C4-2B (cell line): Measurements from ENCODE around the gene SCAMP3.

ENCODE experiments used
- H3K27ac ChIP-seq: fragments of 450-650 bp; 2 replicates; pipeline ENCODE4 v1.5.1; 2017
- ZFX ChIP-seq: fragments of 450-650 bp; IDR thresholded peaks from 2 replicates; pipeline ENCODE4 v1.6.1; 2017
- TF ChIP-seq, protein P1 (sequence below): fragments of 450-650 bp; conservative IDR thresholded peaks from 2 replicates; pipeline ENCODE4 v1.5.1; 2017; ENCODE audit warnings: mild to moderate bottlenecking

The SCAMP3 gene

DNA sequence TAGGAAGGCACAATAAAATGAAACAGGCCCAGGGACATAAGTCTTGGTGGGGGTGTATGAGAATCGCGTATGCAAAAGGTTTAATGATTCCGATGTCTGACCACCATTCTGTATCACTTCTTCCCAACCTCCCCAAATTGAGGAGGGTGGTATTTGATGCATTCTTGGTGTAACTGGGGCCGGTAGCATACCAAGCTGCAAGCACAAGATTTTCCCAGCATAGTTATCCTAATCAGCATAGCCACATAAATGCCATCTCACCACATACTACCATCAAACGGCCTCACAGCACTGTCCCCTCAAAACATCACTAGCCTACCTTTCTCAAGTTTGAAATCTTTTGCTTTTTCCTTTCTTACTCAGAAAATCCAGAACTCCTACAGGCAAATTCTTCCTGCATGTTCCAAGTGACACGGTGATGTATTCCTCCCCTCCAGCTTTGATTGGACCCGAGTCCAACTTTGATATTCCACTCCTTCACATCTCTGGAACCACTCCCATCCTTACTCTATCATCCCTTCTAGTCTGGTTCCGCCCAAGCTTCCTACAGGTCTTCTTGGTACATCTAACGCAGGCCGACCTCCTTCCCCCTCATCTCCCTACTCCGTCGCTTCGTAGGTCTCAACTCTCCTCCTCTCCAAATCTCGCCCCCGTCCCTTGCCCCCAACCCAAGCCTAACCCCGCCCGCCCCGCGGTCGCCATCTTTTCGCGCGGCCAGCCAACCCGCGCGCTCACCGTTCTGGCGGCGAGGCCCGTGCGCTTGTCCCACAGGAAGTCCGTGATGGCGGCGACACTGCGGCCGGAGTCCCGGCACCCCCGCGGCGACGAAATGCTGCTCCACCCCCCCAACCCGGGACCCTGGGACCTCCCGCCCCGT lies 10.5 kb upstream of the SCAMP3 start:
- TF ChIP-seq, protein P1, sequence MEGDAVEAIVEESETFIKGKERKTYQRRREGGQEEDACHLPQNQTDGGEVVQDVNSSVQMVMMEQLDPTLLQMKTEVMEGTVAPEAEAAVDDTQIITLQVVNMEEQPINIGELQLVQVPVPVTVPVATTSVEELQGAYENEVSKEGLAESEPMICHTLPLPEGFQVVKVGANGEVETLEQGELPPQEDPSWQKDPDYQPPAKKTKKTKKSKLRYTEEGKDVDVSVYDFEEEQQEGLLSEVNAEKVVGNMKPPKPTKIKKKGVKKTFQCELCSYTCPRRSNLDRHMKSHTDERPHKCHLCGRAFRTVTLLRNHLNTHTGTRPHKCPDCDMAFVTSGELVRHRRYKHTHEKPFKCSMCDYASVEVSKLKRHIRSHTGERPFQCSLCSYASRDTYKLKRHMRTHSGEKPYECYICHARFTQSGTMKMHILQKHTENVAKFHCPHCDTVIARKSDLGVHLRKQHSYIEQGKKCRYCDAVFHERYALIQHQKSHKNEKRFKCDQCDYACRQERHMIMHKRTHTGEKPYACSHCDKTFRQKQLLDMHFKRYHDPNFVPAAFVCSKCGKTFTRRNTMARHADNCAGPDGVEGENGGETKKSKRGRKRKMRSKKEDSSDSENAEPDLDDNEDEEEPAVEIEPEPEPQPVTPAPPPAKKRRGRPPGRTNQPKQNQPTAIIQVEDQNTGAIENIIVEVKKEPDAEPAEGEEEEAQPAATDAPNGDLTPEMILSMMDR, result no peak
- peak; percentile 62; the same call in 1 of the 2 replicates for TF ChIP-seq ZFX
- peak overlapping the region; percentile 97 for H3K27ac ChIP-seq

DNA sequence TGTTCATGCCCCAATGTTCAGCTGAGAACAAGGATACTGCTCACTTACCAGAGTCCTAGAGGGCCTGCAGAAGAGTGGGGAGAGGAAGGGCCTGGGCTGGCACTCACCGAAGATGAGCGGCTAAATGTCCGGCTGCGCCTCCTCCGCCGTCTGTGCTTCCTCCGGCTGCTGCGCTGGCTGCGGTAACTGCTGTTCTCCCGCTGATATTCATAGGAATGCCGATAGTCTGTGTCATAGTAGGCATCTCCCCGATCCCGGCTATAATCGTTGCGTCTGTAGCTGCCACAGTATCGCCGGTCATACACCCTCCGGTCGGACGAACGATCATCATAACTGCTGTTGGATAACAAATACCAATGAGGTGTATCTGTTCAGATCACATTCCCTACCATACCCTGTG lies 7.2 kb upstream of the SCAMP3 start:
- TF ChIP-seq, protein P1, result no peak
- TF ChIP-seq ZFX, result no peak
- no peak overlapping the region for H3K27ac ChIP-seq

DNA sequence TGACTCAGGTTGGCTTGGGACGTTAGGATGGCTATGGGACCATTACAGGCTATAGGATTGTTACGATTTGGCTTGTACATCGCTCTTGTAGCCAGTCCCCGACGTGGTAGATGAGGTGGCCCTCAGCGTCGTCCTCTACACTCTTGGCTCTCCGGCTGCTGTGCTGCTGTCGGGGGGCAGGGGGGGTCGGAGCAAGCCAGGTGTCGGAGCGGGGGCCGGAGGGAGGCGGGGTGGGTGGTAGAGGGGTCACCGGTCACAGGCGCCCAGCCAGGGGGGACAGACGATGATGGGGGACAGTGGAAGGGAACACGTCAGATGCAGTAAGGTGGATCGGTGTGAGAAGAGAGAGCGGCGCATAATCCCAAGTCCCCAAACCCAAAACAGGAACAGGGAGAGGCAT lies 6.5 kb upstream of the SCAMP3 start:
- TF ChIP-seq ZFX, result no peak
- TF ChIP-seq, protein P1, result no peak
- H3K27ac ChIP-seq, result no peak overlapping the region

DNA sequence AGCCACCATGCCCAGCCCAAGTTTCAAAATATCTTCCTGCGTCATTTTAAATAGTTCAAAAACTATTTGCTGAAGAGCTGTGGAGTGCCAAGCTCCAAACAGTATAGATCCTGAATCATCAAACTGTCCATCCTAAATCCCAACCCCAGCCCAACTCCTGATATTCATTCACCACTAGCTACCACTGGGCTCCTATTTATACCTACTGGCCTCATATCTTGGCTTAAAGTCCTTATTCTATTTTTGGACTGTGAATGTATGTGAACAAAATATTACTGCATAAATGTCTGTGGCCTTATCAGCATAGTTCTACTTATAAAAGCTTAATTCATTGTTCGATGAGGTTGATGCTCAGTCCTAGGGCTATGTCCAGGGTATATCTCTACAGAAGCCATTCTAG lies 5.2 kb upstream of the SCAMP3 start:
- no peak for TF ChIP-seq ZFX
- no peak overlapping the region for H3K27ac ChIP-seq

DNA sequence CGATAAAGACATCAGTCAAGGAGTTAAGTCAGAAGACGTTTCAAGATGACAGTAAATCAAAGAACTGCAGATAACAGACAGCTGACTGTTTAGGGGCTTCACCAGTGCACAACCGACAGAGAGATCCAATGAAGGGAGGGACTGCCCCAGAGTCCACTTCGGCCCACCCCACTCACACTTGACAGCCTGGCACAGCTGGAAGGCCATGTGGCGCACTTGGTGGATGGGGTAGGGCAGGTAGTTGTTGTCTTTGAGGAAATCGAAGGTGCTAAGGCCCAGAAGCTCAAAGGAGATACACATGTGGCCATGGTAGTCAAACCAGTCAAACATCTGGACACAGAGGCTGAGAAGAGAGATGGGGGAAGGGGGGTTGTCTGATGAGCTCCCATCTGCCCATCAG lies 4.4 kb upstream of the SCAMP3 start:
- H3K27ac ChIP-seq, result no peak overlapping the region
- TF ChIP-seq, protein P1, result no peak
- TF ChIP-seq ZFX, result no peak

DNA sequence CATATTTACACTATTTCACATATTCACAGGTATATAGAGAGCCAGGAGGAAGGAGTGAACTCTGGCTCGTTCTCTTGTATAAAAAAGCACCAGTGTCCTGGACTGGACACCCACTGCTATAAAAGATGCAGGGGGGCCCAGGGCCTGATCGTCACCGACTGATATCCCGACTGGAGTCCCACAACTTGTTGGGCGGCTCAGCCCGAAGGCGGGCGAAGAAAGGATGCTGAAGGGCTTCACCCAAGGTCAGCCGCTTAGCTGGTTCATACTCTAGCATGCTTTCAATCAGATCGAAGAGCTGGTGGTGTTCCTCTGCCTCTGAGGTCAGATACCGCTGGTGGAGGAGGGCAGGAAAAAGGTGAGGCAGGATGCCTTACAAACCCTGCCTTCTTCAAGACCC lies 907 bp upstream of the SCAMP3 start:
- peak overlapping the region; percentile 82 for H3K27ac ChIP-seq

DNA sequence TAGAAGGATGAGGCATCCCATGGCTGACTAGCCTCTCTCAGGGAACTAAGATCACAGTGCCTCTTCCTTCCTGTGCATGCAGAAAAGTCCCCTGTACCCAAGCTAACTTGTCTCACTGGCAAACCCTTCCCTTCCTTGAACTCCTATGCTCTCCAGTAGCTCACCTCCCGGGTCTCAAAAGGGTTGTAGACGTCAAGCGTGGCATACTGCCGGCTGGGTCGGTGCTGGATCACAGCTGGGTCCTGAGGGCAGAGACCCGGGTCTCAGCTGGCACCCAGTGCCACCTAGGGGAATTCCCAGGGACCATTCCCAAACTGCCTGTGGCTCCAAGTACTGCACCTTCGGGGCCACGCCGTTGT lies 688 bp downstream of the SCAMP3 start:
- no peak for TF ChIP-seq ZFX
- TF ChIP-seq, protein P1, result no peak; the same call in 1 of the 2 replicates
- H3K27ac ChIP-seq, result peak overlapping the region; percentile 82

More for the DNA sequence above, 907 bp upstream of the SCAMP3 start:
- TF ChIP-seq ZFX, result no peak
- TF ChIP-seq, protein P1, result no peak

DNA sequence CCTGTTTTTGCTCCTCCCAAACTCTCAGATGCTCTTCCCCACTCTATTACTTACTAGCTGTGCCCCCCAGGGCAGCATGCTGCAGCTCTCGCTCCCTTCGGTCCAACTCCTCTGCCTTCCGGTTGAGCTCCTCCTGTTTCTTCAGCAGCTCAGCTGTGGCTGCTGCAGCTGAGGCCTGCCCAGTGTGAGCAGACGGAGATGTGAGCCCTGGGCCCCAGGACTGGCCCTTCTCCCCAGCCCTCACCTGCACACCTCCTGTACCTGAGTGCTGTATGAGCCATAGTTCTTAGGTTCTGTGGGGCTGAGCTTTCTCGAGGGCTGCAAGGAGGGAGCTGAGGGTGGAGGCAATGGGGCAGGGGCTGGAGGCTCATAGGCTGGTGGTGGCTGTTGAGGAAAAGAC lies 1.9 kb downstream of the SCAMP3 start:
- no peak overlapping the region for H3K27ac ChIP-seq

More for the DNA sequence above, 1.9 kb downstream of the SCAMP3 start:
- TF ChIP-seq ZFX, result no peak
- TF ChIP-seq, protein P1, result no peak
